HepG2 (cell line): ENCODE data around the gene PLA2R1.

Source experiments
- EP300 ChIP-seq, 3 experiments: sonication (generic) in 1 of 3; formaldehyde crosslinking in 1 of 3; IDR thresholded peaks; 2 replicates each; pipeline versions ENCODE4 v1.5.1 to v1.6.1; 2011 to 2020; ENCODE audit warnings: low read depth in 2 of 3, low read length in 2 of 3, borderline replicate concordance in 1 of 3, improper control_type of control experiment in 1 of 3, mild to moderate bottlenecking in 1 of 3, missing genetic modification reagents in 1 of 3, moderate library complexity in 1 of 3
- ETV6 ChIP-seq: sonication (generic); formaldehyde crosslinking; conservative IDR thresholded peaks from 2 replicates; pipeline ENCODE4 v1.4.0; 2020; ENCODE audit warnings: missing genetic modification reagents
- FIP1L1 ChIP-seq: fragments of 200-400 bp; formaldehyde crosslinking; IDR thresholded peaks from 2 replicates; pipeline ENCODE4 v1.6.1; 2018; ENCODE audit warnings: low read depth, mild to moderate bottlenecking, low read length, moderate library complexity, borderline replicate concordance; ENCODE audit not compliant: insufficient read depth
- POLR2AphosphoS2 ChIP-seq: IDR thresholded peaks from 2 replicates; pipeline ENCODE4 v1.6.1; 2011; ENCODE audit warnings: low read depth, low read length, improper control_type of control experiment
- RBM22 ChIP-seq: fragments of 200-400 bp; formaldehyde crosslinking; optimal IDR thresholded peaks from 2 replicates; pipeline ENCODE3; 2017; ENCODE audit warnings: mild to moderate bottlenecking, low read length, moderate library complexity
- RELA ChIP-seq: sonication (generic); formaldehyde crosslinking; IDR thresholded peaks from 2 replicates; pipeline ENCODE4 v1.4.0; 2020; ENCODE audit warnings: missing genetic modification reagents
- ZNF274 ChIP-seq: sonication (generic); formaldehyde crosslinking; IDR thresholded peaks from 2 replicates; pipeline ENCODE4 v1.5.1; 2020; ENCODE audit warnings: mild to moderate bottlenecking, missing genetic modification reagents
- ZNF33A ChIP-seq: sonication (generic); formaldehyde crosslinking; IDR thresholded peaks from 2 replicates; pipeline ENCODE4 v1.5.1; 2020; ENCODE audit warnings: missing genetic modification reagents, mild to moderate bottlenecking, moderate library complexity, borderline replicate concordance
- ZNF562 ChIP-seq: sonication (generic); formaldehyde crosslinking; IDR thresholded peaks from 2 replicates; pipeline ENCODE4 v1.8.0; 2022; ENCODE audit warnings: missing genetic modification reagents, borderline replicate concordance
- ZSCAN29 ChIP-seq: sonication (generic); formaldehyde crosslinking; conservative IDR thresholded peaks from 2 replicates; pipeline ENCODE4 v1.4.0; 2020; ENCODE audit warnings: mild to moderate bottlenecking, missing genetic modification reagents
- TF ChIP-seq, protein P1 (sequence below): sonication (generic); formaldehyde crosslinking; IDR thresholded peaks from 2 replicates; pipeline ENCODE4 v1.9.0; 2021; ENCODE audit warnings: missing genetic modification reagents, borderline replicate concordance
- TF ChIP-seq, protein P2 (sequence below): sonication (generic); formaldehyde crosslinking; IDR thresholded peaks from 2 replicates; pipeline ENCODE4 v1.5.0; 2020; ENCODE audit warnings: mild to moderate bottlenecking, missing genetic modification reagents, moderate library complexity
- TF ChIP-seq, protein P3 (sequence below): sonication (generic); formaldehyde crosslinking; IDR thresholded peaks from 2 replicates; pipeline ENCODE4 v1.4.0; 2020; ENCODE audit warnings: missing genetic modification reagents

- TF ChIP-seq ETV6 (CRISPR knock-in tag): no peak
- TF ChIP-seq, protein P1, sequence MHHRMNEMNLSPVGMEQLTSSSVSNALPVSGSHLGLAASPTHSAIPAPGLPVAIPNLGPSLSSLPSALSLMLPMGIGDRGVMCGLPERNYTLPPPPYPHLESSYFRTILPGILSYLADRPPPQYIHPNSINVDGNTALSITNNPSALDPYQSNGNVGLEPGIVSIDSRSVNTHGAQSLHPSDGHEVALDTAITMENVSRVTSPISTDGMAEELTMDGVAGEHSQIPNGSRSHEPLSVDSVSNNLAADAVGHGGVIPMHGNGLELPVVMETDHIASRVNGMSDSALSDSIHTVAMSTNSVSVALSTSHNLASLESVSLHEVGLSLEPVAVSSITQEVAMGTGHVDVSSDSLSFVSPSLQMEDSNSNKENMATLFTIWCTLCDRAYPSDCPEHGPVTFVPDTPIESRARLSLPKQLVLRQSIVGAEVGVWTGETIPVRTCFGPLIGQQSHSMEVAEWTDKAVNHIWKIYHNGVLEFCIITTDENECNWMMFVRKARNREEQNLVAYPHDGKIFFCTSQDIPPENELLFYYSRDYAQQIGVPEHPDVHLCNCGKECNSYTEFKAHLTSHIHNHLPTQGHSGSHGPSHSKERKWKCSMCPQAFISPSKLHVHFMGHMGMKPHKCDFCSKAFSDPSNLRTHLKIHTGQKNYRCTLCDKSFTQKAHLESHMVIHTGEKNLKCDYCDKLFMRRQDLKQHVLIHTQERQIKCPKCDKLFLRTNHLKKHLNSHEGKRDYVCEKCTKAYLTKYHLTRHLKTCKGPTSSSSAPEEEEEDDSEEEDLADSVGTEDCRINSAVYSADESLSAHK (CRISPR knock-in tag): no peak
- TF ChIP-seq RBM22: no peak
- TF ChIP-seq, protein P2, sequence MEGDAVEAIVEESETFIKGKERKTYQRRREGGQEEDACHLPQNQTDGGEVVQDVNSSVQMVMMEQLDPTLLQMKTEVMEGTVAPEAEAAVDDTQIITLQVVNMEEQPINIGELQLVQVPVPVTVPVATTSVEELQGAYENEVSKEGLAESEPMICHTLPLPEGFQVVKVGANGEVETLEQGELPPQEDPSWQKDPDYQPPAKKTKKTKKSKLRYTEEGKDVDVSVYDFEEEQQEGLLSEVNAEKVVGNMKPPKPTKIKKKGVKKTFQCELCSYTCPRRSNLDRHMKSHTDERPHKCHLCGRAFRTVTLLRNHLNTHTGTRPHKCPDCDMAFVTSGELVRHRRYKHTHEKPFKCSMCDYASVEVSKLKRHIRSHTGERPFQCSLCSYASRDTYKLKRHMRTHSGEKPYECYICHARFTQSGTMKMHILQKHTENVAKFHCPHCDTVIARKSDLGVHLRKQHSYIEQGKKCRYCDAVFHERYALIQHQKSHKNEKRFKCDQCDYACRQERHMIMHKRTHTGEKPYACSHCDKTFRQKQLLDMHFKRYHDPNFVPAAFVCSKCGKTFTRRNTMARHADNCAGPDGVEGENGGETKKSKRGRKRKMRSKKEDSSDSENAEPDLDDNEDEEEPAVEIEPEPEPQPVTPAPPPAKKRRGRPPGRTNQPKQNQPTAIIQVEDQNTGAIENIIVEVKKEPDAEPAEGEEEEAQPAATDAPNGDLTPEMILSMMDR (CRISPR knock-in tag): no peak
- no peak for TF ChIP-seq ZNF274 (CRISPR knock-in tag)
- TF ChIP-seq, protein P3, sequence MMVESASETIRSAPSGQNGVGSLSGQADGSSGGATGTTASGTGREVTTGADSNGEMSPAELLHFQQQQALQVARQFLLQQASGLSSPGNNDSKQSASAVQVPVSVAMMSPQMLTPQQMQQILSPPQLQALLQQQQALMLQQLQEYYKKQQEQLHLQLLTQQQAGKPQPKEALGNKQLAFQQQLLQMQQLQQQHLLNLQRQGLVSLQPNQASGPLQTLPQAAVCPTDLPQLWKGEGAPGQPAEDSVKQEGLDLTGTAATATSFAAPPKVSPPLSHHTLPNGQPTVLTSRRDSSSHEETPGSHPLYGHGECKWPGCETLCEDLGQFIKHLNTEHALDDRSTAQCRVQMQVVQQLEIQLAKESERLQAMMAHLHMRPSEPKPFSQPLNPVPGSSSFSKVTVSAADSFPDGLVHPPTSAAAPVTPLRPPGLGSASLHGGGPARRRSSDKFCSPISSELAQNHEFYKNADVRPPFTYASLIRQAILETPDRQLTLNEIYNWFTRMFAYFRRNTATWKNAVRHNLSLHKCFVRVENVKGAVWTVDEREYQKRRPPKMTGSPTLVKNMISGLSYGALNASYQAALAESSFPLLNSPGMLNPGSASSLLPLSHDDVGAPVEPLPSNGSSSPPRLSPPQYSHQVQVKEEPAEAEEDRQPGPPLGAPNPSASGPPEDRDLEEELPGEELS (CRISPR knock-in tag): no peak
- no peak for TF ChIP-seq ZNF562 (CRISPR knock-in tag)
- TF ChIP-seq EP300 (IDR thresholded peaks at IDR 0.05; ENCODE audit: low read depth in 2 of 2, low read length in 2 of 2): no peak
- TF ChIP-seq EP300 (CRISPR knock-in tag; IDR thresholded peaks at IDR 0.05; ENCODE audit: borderline replicate concordance): no peak
- TF ChIP-seq RELA (CRISPR knock-in tag): no peak
- no peak for TF ChIP-seq ZSCAN29 (CRISPR knock-in tag)
- TF ChIP-seq FIP1L1: no peak
- no peak for TF ChIP-seq ZNF33A
- no peak for TF ChIP-seq POLR2AphosphoS2
Observed at GRCh38 chr2:159897720-159898119, 164.7 kb downstream of the PLA2R1 start.
